Parathyroid adenoma (tissue), 2 donors: ENCODE data around the gene DAPK1.
"Not testable (repeated sequence)": the region's sequence is repeated elsewhere in the genome, so short reads cannot be mapped to it uniquely, and the experiment has no call there.

Source experiments
- H2AFZ ChIP-seq: fragments of 300-600 bp; sonication (generic); one replicate; pipeline ENCODE4 v1.7.0; 2017; ENCODE audit warnings: antibody characterized with exemption, mild to moderate bottlenecking
- H3K27ac ChIP-seq: fragments of 300-600 bp; sonication (generic); one replicate; pipeline ENCODE4 v1.7.0; 2017
- H3K27me3 ChIP-seq: fragments of 300-600 bp; sonication (generic); one replicate; pipeline ENCODE4 v1.7.0; 2017; ENCODE audit warnings: low read length; ENCODE audit not compliant: control insufficient read depth, insufficient read depth
- H3K36me3 ChIP-seq: fragments of 300-600 bp; sonication (generic); one replicate; pipeline ENCODE4 v1.7.0; 2017; ENCODE audit warnings: low read length; ENCODE audit not compliant: control insufficient read depth, insufficient read depth
- H3K4me1 ChIP-seq: fragments of 300-600 bp; sonication (generic); one replicate; pipeline ENCODE4 v1.7.0; 2017; ENCODE audit warnings: control low read depth
- H3K4me2 ChIP-seq: fragments of 300-600 bp; sonication (generic); one replicate; pipeline ENCODE4 v1.7.0; 2017; ENCODE audit warnings: low read length
- H3K4me3 ChIP-seq: fragments of 300-600 bp; sonication (generic); one replicate; pipeline ENCODE4 v1.7.0; 2017; ENCODE audit warnings: low read depth, low read length
- H3K79me2 ChIP-seq: fragments of 300-600 bp; sonication (generic); one replicate; pipeline ENCODE4 v1.7.0; 2017; ENCODE audit warnings: control low read depth
- H3K9ac ChIP-seq: fragments of 300-600 bp; sonication (generic); one replicate; pipeline ENCODE4 v1.7.0; 2017; ENCODE audit warnings: mild to moderate bottlenecking
- H3K9me3 ChIP-seq: fragments of 300-600 bp; sonication (generic); one replicate; pipeline ENCODE4 v1.7.0; 2017; ENCODE audit warnings: low read length; ENCODE audit not compliant: control insufficient read depth
- CTCF ChIP-seq: fragments of 300-600 bp; sonication (generic); IDR thresholded peaks from one replicate; pipeline ENCODE4 v1.7.0; 2017; ENCODE audit warnings: antibody characterized with exemption, mild to moderate bottlenecking
- donor health status: primary hyperparathyroidism.

DAPK1 gene

DNA sequence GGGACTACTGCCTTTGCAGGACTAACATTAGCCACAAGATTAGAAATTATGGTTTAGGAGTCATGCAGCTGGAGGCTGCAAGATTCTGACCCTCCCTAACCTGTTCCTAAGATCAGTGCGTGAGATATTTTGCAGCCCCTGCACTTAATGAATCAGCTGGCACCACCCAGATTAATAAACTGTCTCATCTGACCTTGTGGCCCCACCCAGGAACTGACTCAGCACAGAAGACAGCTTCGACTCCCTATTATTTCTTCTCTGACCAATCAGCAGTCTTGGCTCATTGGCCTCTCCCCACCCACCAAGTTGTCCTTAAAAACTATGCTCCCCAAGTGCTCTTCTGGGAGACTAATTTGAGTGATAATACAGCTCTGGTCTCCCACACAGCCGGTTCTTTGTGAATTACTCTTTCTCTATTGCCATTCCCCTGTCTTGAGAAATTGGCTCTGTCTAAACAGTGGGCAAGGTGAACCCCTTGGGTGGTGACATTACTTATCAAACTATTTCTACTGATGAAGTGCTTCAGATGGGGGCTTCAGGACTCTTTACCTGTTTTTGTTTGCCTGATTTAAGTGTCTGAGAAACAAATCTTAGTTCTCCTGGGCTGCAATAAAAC is 245.3 kb downstream of the DAPK1 start:
- no peaks in the 10 kb centered on the region for H3K9me3 ChIP-seq
- no peak overlapping the region for H3K4me3 ChIP-seq
- TF ChIP-seq CTCF, result no peak
- no peaks in the 10 kb centered on the region for H3K27me3 ChIP-seq
- no peak overlapping the region for H3K27ac ChIP-seq
- H2AFZ ChIP-seq, result no peak overlapping the region
- no peak overlapping the region for H3K4me2 ChIP-seq
- no peaks in the 10 kb centered on the region for H3K36me3 ChIP-seq
- no peaks in the 10 kb centered on the region for H3K79me2 ChIP-seq
- no peaks in the 10 kb centered on the region for H3K4me1 ChIP-seq
- no peak overlapping the region for H3K9ac ChIP-seq

- not testable (repeated sequence) for H3K4me2 ChIP-seq, H3K9me3 ChIP-seq, H3K4me1 ChIP-seq, H3K27me3 ChIP-seq, H3K4me3 ChIP-seq, H3K79me2 ChIP-seq, H3K27ac ChIP-seq, H3K9ac ChIP-seq, H3K36me3 ChIP-seq, H2AFZ ChIP-seq
Measured at GRCh38 chr9:87744247-87744646, 246.6 kb downstream of the DAPK1 start.

GRCh38 chr9:87746186-87746585 is 248.5 kb downstream of the DAPK1 start:
- H3K4me3 ChIP-seq, result no peak overlapping the region
- H3K36me3 ChIP-seq, result no peaks in the 10 kb centered on the region
- no peak overlapping the region for H2AFZ ChIP-seq
- H3K9ac ChIP-seq, result no peak overlapping the region
- TF ChIP-seq CTCF, result no peak
- no peak overlapping the region for H3K27ac ChIP-seq
- H3K79me2 ChIP-seq, result no peaks in the 10 kb centered on the region
- no peak overlapping the region for H3K4me2 ChIP-seq
- H3K9me3 ChIP-seq, result no peaks in the 10 kb centered on the region
- no peaks in the 10 kb centered on the region for H3K27me3 ChIP-seq
- H3K4me1 ChIP-seq, result no peaks in the 10 kb centered on the region

- no peaks in the 10 kb centered on the region for H3K27me3 ChIP-seq
- H3K4me3 ChIP-seq, result no peak overlapping the region
- no peak overlapping the region for H2AFZ ChIP-seq
- no peaks in the 10 kb centered on the region for H3K79me2 ChIP-seq
- no peaks in the 10 kb centered on the region for H3K36me3 ChIP-seq
- H3K9ac ChIP-seq, result no peak overlapping the region
- no peaks in the 10 kb centered on the region for H3K9me3 ChIP-seq
- no peaks in the 10 kb centered on the region for H3K4me1 ChIP-seq
- no peak for TF ChIP-seq CTCF
- H3K27ac ChIP-seq, result peak overlapping the region; percentile 70
- no peak overlapping the region for H3K4me2 ChIP-seq
Measured at GRCh38 chr9:87748881-87749280, 251.2 kb downstream of the DAPK1 start.

DNA sequence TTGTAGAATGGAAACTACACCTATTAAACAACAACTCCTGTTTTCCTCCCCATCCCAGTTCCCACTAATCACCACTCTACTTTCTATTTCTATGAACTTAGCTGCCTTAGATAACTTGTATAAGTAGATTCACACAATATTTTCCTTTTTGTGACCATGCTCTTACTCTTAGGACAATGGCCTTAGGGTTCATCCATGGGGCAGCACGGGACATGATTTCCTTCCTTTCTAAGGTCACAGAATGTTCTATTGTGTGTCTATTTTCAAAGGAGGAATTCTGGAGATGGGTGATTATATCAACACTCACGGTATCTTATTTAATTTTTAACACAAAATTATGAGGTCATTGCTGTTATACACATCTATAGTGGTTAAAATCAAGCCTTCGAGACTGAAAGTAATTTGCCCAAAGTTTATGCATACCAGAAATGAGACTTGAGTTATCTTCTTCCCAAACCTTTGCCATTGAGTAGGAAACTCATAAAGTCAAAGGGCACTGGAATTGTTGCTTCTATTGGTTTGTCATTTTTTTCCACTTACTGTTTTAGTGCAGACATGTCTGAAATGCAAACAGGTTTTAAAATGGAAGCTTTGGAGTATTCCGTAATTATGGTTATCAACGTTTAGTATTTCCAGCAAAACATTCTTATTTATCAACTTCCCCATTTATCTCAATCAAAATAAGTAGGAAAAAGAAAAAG is 251.8 kb downstream of the DAPK1 start:
- Histone ChIP-seq H2AFZ (no peak overlapping the region), H3K4me1 (no peaks in the 10 kb centered on the region), H3K4me2 (no peak overlapping the region), H3K27me3 (no peaks in the 10 kb centered on the region), H3K79me2 (no peaks in the 10 kb centered on the region), H3K4me3 (no peak overlapping the region), H3K9me3 (no peaks in the 10 kb centered on the region), H3K9ac (no peak overlapping the region), H3K27ac (peak overlapping the region; percentile 70), H3K36me3 (no peaks in the 10 kb centered on the region)
- no peak for TF ChIP-seq CTCF
